ENCODE data around the gene PBX4.

DNA sequence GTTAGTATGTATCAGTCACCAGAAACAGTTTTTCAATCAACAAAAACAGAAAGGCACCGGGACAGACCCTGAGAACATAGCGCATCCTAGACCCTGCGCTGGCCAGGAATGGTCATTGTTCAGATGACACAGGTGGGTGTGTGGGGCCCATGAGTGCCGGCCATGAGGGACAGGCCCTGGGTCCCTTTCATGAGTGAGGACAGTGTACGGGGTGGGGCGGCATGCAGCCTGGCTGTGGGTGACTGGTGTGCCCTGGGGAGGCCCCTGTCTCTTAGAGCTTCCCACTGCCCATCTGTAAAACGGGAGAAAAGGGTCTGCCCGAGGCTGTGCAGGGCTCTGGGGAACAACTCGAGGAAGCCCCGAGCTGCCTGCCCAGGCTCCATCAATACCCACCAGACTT, 25.8 kb downstream of the PBX4 start:
- TF ChIP-seq POLR2A (IDR thresholded peaks at IDR 0.05; ENCODE audit: low read depth, low read length): no peak
- no peak for TF ChIP-seq POLR2AphosphoS5 (IDR thresholded peaks at IDR 0.05; ENCODE audit: low read depth, low read length)
- TF ChIP-seq TAF1 (IDR thresholded peaks at IDR 0.05; ENCODE audit: borderline replicate concordance, low read depth, low read length): no peak
